B cell (primary cell): ENCODE measurements around the gene REN.

Experiments used
- CTCF ChIP-seq: fragments of 200-600 bp; IDR thresholded peaks from one replicate; pipeline ENCODE4 v1.8.0; 2022; ENCODE audit warnings: antibody characterized with exemption, mild to moderate bottlenecking
- EZH2 ChIP-seq: IDR thresholded peaks from 2 replicates; pipeline ENCODE4 v1.6.1; 2012; ENCODE audit warnings: borderline replicate concordance, low read depth, mild to moderate bottlenecking, moderate library complexity, low read length; ENCODE audit not compliant: insufficient read depth, poor library complexity, severe bottlenecking

- TF ChIP-seq CTCF: peak; percentile 92
- TF ChIP-seq EZH2: no peak
These were observed 41.0 kb upstream of the REN start for GRCh38 chr1:204207136-204207616.
